ENCODE results near the gene UCMA.

The UCMA gene

DNA sequence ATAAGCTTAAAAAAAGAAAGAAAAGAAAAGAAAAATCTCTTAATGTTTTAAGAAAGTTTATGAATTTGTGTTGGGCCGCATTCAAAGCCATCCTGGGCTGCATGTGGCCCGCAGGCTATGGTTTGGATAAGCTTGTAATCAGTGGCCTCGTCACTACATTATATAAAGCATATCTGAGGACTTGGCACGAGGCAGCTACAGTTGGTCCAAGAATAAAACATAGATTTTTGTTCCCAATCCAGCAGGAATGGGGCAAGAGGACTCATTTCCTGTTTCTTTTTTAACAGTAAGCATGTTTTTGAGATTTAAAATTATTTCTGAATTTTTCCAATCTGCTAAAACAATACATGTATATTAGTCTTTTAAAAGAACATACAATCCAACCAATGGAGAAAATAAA lies 44.2 kb downstream of the UCMA start:
- no peak for DNase-seq (ENCODE audit: extremely low read depth in 1 of 2, low read depth in 1 of 2)

GRCh38 chr10:13188593-13188992 lies 45.6 kb downstream of the UCMA start:
- no peak for DNase-seq (ENCODE audit: extremely low read depth in 1 of 2, low read depth in 1 of 2)

GRCh38 chr10:13187135-13187534 lies 47.0 kb downstream of the UCMA start:
- DNase-seq (ENCODE audit: extremely low read depth in 1 of 2, low read depth in 1 of 2) = no peak

DNA sequence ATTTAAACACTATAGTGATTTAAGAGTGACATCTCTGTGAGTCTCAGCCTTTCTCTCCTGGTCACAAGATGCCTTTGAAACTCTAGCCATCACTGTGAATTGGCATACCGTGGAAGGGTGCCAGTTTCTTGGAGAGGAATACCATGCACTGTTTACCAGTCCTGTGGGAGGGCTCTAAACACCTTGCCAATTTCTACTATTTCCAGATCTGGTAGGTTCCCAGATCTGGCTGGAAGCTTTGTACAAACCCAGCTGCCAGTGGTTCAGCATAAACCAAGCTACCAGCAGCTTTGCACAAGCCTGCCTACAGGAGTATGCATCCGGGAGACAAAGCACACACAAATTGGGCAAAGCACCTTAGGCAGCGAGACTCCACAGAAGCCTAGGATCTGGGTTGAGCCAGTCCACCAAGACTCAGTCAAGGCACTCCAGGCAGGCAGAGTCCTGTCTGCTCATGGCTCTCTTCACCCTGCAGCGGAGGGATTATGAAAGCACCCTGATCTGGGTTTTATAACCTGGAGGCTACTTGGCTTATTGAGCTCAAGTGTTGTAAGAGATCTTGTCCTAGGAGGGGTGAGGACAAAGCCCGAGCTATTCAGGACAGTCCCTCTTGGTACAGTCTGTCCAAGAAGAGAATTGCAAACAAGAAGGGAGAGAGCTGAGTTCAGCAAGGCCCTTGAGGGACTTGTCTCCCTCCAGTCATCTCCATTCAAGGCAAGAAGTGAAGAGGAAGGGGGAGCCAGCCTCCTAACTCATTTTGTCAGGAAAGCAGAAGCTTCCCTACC lies 49.3 kb downstream of the UCMA start:
- DNase-seq (ENCODE audit: extremely low read depth in 1 of 2, low read depth in 1 of 2) = no peak

DNA sequence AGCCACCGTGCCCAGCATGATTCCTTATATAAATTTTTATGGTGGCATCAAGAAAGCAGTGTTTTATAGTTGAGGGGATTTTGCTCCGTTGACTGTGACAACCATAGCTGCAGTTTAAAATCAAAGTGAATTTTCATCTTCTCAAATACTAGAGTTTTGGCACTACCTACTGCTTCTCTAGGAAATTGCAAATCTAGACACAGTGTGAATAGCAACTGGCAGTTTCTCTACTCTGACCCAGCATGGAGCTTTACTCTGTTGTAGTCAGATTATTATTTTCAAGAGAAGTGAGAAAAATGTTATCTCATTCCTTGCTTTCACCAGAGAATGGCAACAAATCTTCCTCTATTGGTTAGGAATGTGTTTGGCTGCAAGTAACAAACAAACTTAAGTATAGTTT lies 49.9 kb downstream of the UCMA start:
- DNase-seq (ENCODE audit: extremely low read depth in 1 of 2, low read depth in 1 of 2) = no peak

GRCh38 chr10:13183625-13184024 lies 50.5 kb downstream of the UCMA start:
- DNase-seq (ENCODE audit: extremely low read depth in 1 of 2, low read depth in 1 of 2) = no peak

- DNase-seq (ENCODE audit: extremely low read depth in 1 of 2, low read depth in 1 of 2) = no peak
These were observed 51.8 kb downstream of the UCMA start for GRCh38 chr10:13182424-13182823.

- DNase-seq (ENCODE audit: extremely low read depth in 1 of 2, low read depth in 1 of 2) = no peak
These were observed 53.4 kb downstream of the UCMA start for GRCh38 chr10:13180788-13181187.

- no peak for DNase-seq (ENCODE audit: extremely low read depth in 1 of 2, low read depth in 1 of 2)
These were observed 60.6 kb downstream of the UCMA start for GRCh38 chr10:13173616-13174015.

Measured in activated CD8-positive, alpha-beta memory T cell treated with anti-CD3 and anti-CD28 coated beads for 1 hour (primary cell).